ENCODE measurements around the gene ALG11. TPM values are rescaled to one million over a fixed set of nuclear protein-coding genes. Genes with fewer than 3 reads are reported as not detected.

ALG11 gene
- total and polyA plus RNA-seq, 12 donors: 6.8 to 35.4 (median 29.0) TPM

- Histone ChIP-seq H3K4me1 (replicated peaks in 1 of 2) (no peaks in the 10 kb centered on the region), H3K4me3 (no peak overlapping the region), H3K9me3 (replicated peaks in 1 of 3) (no peaks in the 10 kb centered on the region), H3K27ac (no peak overlapping the region), H3K36me3 (replicated peaks in 1 of 2) (no peaks in the 10 kb centered on the region), H3K27me3 (no peaks in the 10 kb centered on the region)
- DNase-seq: no peak
- intact Hi-C loops (cut with DNase I): no loop called here
- TF ChIP-seq CTCF (IDR thresholded peaks at IDR 0.05) (no peak), POLR2A (IDR thresholded peaks at IDR 0.05) (no peak)
- WGBS, 4 donors: 86 to 95% (median 93%) methylated on average over 2 of the region's 2 CpGs
Measured at GRCh38 chr13:51993713-51994112, 18.5 kb upstream of the ALG11 start.

GRCh38 chr13:51995677-51996551, 16.3 kb upstream of the ALG11 start:
- Histone ChIP-seq H3K9me3 (replicated peaks in 1 of 3) (no peaks in the 10 kb centered on the region), H3K27ac (no peak overlapping the region), H3K27me3 (no peaks in the 10 kb centered on the region), H3K36me3 (replicated peaks in 1 of 2) (no peaks in the 10 kb centered on the region), H3K4me3 (no peak overlapping the region), H3K4me1 (replicated peaks in 1 of 2) (no peaks in the 10 kb centered on the region)
- peak in 1 of 7 donors; percentile 7 for DNase-seq
- TF ChIP-seq CTCF (IDR thresholded peaks at IDR 0.05): no peak
- 48 to 58% (median 54%) methylated on average over 5 to 9 of the region's 9 CpGs for WGBS, 4 donors
- intact Hi-C loops (cut with DNase I): no loop called here

- WGBS, 4 donors: 84 to 92% (median 91%) methylated on average over 4 of the region's 4 CpGs
- Histone ChIP-seq H3K27ac (no peak overlapping the region), H3K36me3 (replicated peaks in 1 of 2) (no peaks in the 10 kb centered on the region), H3K4me3 (no peak overlapping the region), H3K9me3 (replicated peaks in 1 of 3) (no peaks in the 10 kb centered on the region), H3K4me1 (replicated peaks in 1 of 2) (no peaks in the 10 kb centered on the region), H3K27me3 (no peaks in the 10 kb centered on the region)
- no peak for DNase-seq
- intact Hi-C loops (cut with DNase I): no loop called here
- TF ChIP-seq POLR2A (IDR thresholded peaks at IDR 0.05) (no peak), CTCF (IDR thresholded peaks at IDR 0.05) (no peak)
Measured at GRCh38 chr13:51996641-51997040, 15.6 kb upstream of the ALG11 start.

- 95 to 99% (median 96%) methylated on average over 2 of the region's 2 CpGs for WGBS, 4 donors
- intact Hi-C loops (cut with DNase I): no loop called here
Measured at GRCh38 chr13:51997186-51997585, 15.0 kb upstream of the ALG11 start.

More at GRCh38 chr13:51997186-51997585, 15.0 kb upstream of the ALG11 start:
- Histone ChIP-seq H3K4me3 (no peak overlapping the region), H3K4me1 (replicated peaks in 1 of 2) (no peaks in the 10 kb centered on the region), H3K9me3 (replicated peaks in 1 of 3) (no peaks in the 10 kb centered on the region), H3K27ac (no peak overlapping the region), H3K36me3 (replicated peaks in 1 of 2) (no peaks in the 10 kb centered on the region), H3K27me3 (no peaks in the 10 kb centered on the region)
- no peak for TF ChIP-seq CTCF (IDR thresholded peaks at IDR 0.05)
- TF ChIP-seq POLR2A (IDR thresholded peaks at IDR 0.05): no peak
- DNase-seq: no peak

Data from adrenal gland (tissue), 12 donors.